ENCODE data around the gene MANBA. TPM values are rescaled to one million over a fixed set of nuclear protein-coding genes. Genes with fewer than 3 reads are reported as not detected.
A peak's percentile ranks its signal among the peaks of the same experiment; 100 is the strongest.

Gene MANBA
- total and polyA plus RNA-seq, 2 of the 13 experiments (the other 11 are each of a cell fraction or from before 2014, with no cell fraction given): 11.7 to 33.3 TPM

DNA sequence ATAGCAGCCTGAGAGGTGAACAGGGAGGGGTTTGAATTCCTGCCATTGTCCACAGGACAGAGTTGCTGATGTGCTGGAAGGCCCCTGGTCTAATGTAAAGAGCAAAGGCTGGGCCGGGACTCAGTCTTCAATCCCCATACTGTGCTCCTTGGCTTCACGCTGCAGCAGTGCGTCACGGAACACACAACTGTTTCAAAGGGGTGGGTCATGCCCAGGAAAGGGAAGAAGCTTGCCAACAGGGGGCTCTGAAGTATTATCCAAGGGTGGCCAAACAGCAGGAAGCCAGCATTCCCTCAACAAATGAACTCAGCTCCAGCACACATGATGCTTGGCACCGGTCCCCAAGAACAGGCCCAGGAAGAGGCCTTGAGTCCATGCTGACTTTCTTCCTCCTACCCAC is 137.1 kb downstream of the MANBA start (continued):
- peak; percentile 48; the same call in 1 of the 2 replicates for TF ChIP-seq ZBTB33 (CRISPR knock-in tag; IDR thresholded peaks at IDR 0.05)
- TF ChIP-seq TGIF2 (CRISPR knock-in tag; IDR thresholded peaks at IDR 0.05): no peak
- TF ChIP-seq ZNF282 (IDR thresholded peaks at IDR 0.05; ENCODE audit: partially characterized antibody): no peak
- 0 out of 2 replicates have a peak, but pooled peaks have one; percentile 9 for TF ChIP-seq FOSL2 (CRISPR knock-in tag; IDR thresholded peaks at IDR 0.05)
- TF ChIP-seq PBX3 (CRISPR knock-in tag; IDR thresholded peaks at IDR 0.05; ENCODE audit: borderline replicate concordance): no peak
- TF ChIP-seq ZFX (CRISPR knock-in tag; IDR thresholded peaks at IDR 0.05; ENCODE audit: low read depth): peak; percentile 32; the same call in 1 of the 2 replicates
- TF ChIP-seq TBX2 (CRISPR knock-in tag; IDR thresholded peaks at IDR 0.05; ENCODE audit: borderline replicate concordance): peak; percentile 27; the same call in 1 of the 2 replicates
- peak; percentile 24; the same call in 1 of the 2 replicates for TF ChIP-seq CREB1 (IDR thresholded peaks at IDR 0.05)
- TF ChIP-seq CREB1 (CRISPR knock-in tag; IDR thresholded peaks at IDR 0.05): no peak; the same call in 1 of the 2 replicates
- TF ChIP-seq ZNF777 (CRISPR knock-in tag; IDR thresholded peaks at IDR 0.05): no peak
- TF ChIP-seq ARID5B (CRISPR knock-in tag; IDR thresholded peaks at IDR 0.05): peak; percentile 31; the same call in 1 of the 2 replicates
- no peak for TF ChIP-seq ZNF879 (CRISPR knock-in tag; IDR thresholded peaks at IDR 0.05)
- no peak for TF ChIP-seq CENPBD1 (CRISPR knock-in tag; IDR thresholded peaks at IDR 0.05; ENCODE audit: borderline replicate concordance, low read depth)
- TF ChIP-seq MYNN (CRISPR knock-in tag; IDR thresholded peaks at IDR 0.05; ENCODE audit: low read depth): no peak
- TF ChIP-seq ZNF296 (CRISPR knock-in tag; conservative IDR thresholded peaks at IDR 0.05): no peak
- peak; percentile 45; the same call in 1 of the 2 replicates for TF ChIP-seq ZNF644 (CRISPR knock-in tag; IDR thresholded peaks at IDR 0.05; ENCODE audit: low read depth)
- 0 out of 2 replicates have a peak, but pooled peaks have one; percentile 10 for TF ChIP-seq ETV5 (CRISPR knock-in tag; IDR thresholded peaks at IDR 0.05; ENCODE audit: borderline replicate concordance)
- TF ChIP-seq SAP130 (CRISPR knock-in tag; IDR thresholded peaks at IDR 0.05; ENCODE audit: low read depth): peak; percentile 47; the same call in 1 of the 2 replicates
- TF ChIP-seq CTCF (CRISPR knock-in tag; IDR thresholded peaks at IDR 0.05): peak; percentile 76
- TF ChIP-seq ZNF629 (CRISPR knock-in tag; conservative IDR thresholded peaks at IDR 0.05): peak; percentile 88
- TF ChIP-seq ZNF263 (CRISPR knock-in tag; IDR thresholded peaks at IDR 0.05): peak; percentile 50; the same call in 1 of the 2 replicates
- no peak for TF ChIP-seq GZF1 (CRISPR knock-in tag; IDR thresholded peaks at IDR 0.05)
- TF ChIP-seq STAG1 (CRISPR knock-in tag; IDR thresholded peaks at IDR 0.05): peak; percentile 79
